Mucosa of stomach (tissue), 1 donor: ENCODE data around the gene KHDC1L.
"Not testable (repeated sequence)": the region's sequence is repeated elsewhere in the genome, so short reads cannot be mapped to it uniquely, and the experiment has no call there.

Experiments used
- H3K27me3 ChIP-seq: one replicate; pipeline ENCODE4 v1.7.0; 2013; ENCODE audit warnings: mild to moderate bottlenecking, low read length; ENCODE audit not compliant: control insufficient read depth, insufficient read depth
- H3K36me3 ChIP-seq: one replicate; pipeline ENCODE4 v1.7.0; 2013; ENCODE audit warnings: low read length; ENCODE audit not compliant: control insufficient read depth, insufficient read depth
- H3K4me1 ChIP-seq: one replicate; pipeline ENCODE4 v1.7.0; 2013; ENCODE audit warnings: mild to moderate bottlenecking, low read length; ENCODE audit not compliant: control insufficient read depth, insufficient read depth
- H3K4me3 ChIP-seq: one replicate; pipeline ENCODE4 v1.7.0; 2013; ENCODE audit warnings: low read length
- H3K9ac ChIP-seq: one replicate; pipeline ENCODE4 v1.7.0; 2013; ENCODE audit warnings: mild to moderate bottlenecking, low read length, moderate library complexity
- H3K9me3 ChIP-seq: one replicate; pipeline ENCODE4 v1.7.0; 2013; ENCODE audit warnings: mild to moderate bottlenecking, low read length, moderate library complexity; ENCODE audit not compliant: control insufficient read depth
- donor health status: Pancreatic carcinoma.

KHDC1L gene

DNA sequence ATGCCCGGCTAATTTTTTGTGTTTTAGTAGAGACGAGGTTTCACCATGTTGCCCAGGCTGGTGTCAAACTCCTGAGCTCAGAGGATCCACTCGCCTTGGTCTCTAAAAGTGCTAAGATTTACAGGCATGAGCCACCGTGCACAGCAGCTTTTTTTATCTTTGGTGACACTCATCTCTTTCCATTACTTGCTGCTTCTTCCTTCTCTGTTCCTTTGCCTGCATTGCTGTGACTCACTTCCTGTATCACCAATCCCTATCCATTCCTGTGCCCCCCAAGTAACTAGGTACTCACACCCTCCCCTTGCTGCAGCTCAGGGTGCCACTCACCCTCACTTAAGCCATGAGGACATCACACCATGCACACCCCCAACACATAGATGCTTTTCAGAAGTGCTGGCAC, 24.6 kb downstream of the KHDC1L start:
- Histone ChIP-seq H3K4me3 (no peak overlapping the region), H3K4me1 (peaks cover 4% of the 10 kb centered on the region), H3K9ac (no peak overlapping the region), H3K36me3 (no peaks in the 10 kb centered on the region), H3K27me3 (no peaks in the 10 kb centered on the region), H3K9me3 (no peaks in the 10 kb centered on the region)

DNA sequence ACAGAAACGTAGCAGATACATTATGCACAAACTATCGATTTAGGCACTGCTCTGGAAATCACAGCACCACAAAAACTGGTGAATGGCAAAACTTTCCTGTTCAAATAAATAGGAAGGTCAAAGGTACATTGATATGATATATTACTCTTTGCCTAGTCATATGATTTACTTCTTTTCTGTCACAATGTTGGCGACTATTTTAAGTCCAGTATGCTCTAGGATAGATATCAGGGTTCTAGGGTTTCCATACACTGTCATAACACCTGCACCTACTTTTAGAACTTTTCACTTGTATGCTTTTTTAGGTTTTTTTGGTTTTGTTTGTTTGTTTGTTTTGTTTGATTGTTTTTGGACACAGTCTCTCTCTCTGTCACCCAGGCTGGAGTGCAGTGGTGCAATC, 25.0 kb downstream of the KHDC1L start:
- Histone ChIP-seq H3K9me3 (no peaks in the 10 kb centered on the region), H3K4me3 (no peak overlapping the region), H3K9ac (no peak overlapping the region), H3K4me1 (peaks cover 4% of the 10 kb centered on the region), H3K36me3 (no peaks in the 10 kb centered on the region), H3K27me3 (no peaks in the 10 kb centered on the region)

- no peak overlapping the region for H3K9ac ChIP-seq
- H3K27me3 ChIP-seq = no peaks in the 10 kb centered on the region
- H3K4me1 ChIP-seq = no peaks in the 10 kb centered on the region
- H3K36me3 ChIP-seq = no peaks in the 10 kb centered on the region
- no peaks in the 10 kb centered on the region for H3K9me3 ChIP-seq
- H3K4me3 ChIP-seq = no peak overlapping the region
Observed at GRCh38 chr6:73194744-73195143, 30.6 kb downstream of the KHDC1L start.

DNA sequence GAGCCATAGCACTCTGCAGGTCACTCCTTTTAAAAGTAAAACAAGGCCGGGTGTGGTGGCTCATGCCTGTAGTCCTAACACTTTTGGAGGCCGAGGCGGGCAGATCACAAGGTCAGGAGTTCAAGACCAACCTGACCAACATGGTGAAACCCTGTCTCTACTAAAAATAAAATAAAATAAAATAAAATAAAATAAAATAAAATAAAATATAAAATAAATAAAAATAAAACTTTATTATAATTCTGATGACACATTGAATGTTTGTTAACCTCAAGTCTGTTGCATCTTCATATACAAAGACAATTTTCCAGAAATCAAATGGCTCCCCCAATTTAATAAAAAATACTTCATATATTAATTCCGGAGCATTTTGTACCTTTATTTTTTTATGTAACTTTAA, 32.0 kb downstream of the KHDC1L start:
- not testable (repeated sequence) for H3K9ac ChIP-seq, H3K36me3 ChIP-seq, H3K9me3 ChIP-seq, H3K4me1 ChIP-seq, H3K4me3 ChIP-seq, H3K27me3 ChIP-seq

- H3K9me3 ChIP-seq = no peaks in the 10 kb centered on the region
- no peaks in the 10 kb centered on the region for H3K27me3 ChIP-seq
- H3K9ac ChIP-seq = no peak overlapping the region
- no peaks in the 10 kb centered on the region for H3K4me1 ChIP-seq
- no peaks in the 10 kb centered on the region for H3K36me3 ChIP-seq
- no peak overlapping the region for H3K4me3 ChIP-seq
Observed at GRCh38 chr6:73182021-73182607, 43.2 kb downstream of the KHDC1L start.

DNA sequence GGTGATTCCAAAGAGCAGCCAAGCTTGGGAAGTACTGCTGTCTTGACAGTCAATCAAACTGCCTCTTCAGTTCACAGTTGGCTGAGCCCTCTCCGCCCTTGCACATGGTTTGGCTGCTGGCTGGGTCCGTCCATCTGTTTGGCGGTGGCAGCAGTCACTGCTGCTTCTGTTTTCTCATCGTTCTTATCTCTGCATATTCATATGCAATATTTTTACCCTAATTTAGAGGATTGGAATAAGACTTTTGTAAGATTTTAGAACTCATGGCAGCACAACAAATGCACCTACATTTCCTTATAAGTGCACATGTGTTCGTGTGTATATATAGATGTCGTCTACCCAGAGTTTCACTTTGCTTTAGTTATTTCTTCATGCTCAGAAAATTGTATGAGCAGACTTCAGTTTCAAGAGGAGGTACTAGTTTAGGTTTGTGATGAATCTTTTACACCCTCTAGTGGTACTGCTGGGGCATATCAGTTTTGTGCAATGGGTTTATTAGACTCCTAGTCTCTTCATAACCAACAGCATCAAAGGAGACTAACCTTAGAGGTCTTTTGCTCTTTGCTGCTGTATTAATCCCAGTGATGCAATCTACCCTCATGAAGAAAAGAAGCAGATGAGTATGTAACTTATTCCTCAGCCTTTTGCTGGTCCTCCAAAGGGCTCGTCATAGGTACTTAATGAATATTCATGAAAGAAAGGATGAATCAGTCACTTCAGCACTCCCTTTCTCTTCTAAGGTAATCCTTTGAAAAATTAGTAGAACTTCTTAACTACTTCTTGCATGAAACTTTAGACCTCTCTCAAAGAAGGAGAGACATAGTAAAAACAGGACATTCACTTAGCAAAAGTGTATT, 44.3 kb downstream of the KHDC1L start:
- no peak overlapping the region for H3K9ac ChIP-seq
- no peak overlapping the region for H3K4me3 ChIP-seq
- no peaks in the 10 kb centered on the region for H3K27me3 ChIP-seq
- H3K4me1 ChIP-seq = no peaks in the 10 kb centered on the region
- no peaks in the 10 kb centered on the region for H3K36me3 ChIP-seq
- H3K9me3 ChIP-seq = no peaks in the 10 kb centered on the region

DNA sequence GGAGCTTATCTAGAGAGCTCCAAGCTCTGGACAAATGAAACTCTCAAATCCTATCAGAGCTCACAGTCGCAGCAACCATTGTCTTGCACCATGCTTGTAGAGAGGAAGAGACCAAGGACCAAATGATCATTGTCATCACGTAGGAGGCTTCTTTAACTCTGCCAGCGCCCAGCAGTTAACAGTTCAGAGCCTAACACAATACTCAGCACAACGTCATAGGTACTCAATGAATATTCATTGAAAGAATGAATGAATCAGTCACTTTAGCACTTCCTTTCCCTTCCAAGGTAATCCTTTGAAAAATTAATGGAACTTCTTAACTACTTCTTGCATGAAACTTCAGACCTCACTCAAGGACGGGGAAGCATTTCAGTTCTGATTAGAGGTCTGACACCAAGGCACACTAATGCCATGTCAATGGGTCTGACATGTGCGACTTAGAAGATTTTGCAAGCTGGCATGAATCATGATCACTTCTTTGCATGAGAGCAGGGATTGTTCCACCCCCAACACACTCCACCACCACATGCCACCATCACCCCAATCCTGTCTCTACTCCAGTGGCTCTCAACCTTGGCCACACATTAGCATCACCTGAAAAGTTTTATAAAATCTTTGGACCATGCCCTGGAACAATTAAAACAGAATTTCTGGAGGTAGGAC, 45.1 kb downstream of the KHDC1L start:
- no peaks in the 10 kb centered on the region for H3K27me3 ChIP-seq
- no peaks in the 10 kb centered on the region for H3K9me3 ChIP-seq
- no peak overlapping the region for H3K9ac ChIP-seq
- H3K4me3 ChIP-seq = no peak overlapping the region
- H3K4me1 ChIP-seq = no peaks in the 10 kb centered on the region
- H3K36me3 ChIP-seq = no peaks in the 10 kb centered on the region

DNA sequence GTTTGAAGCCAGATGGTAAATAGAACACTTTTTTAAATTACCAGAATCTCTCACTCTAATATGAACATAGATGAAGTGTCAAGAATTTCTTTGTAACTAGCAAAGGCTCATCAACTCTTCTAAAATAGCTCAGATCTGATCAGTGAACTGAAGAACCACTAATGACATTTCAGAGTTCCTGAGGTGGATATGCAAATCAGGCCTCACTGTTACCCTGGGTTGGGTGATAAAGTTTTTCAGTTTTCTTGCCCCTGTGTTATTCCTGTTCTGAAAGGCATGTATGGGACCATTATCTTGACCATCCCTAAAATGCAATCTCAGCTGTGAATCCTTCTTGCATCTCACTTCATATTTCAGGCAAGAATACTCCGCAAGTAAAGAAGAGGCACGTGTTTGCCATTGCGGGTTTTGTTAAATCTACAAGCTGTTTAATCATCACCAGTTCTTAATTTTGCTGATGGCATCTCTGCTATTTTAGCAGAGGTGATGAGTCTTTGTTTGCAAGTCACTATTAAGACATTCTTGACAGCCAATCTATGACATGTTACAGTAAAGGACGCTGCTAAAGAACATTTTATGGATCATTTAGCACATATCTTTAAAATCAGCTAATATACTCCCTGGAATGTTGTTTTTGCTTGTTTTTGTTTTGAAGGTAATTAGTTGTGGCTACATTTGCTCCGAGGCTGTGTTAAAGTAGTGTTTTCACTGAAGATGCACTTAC, 47.9 kb downstream of the KHDC1L start:
- Histone ChIP-seq H3K4me3 (no peak overlapping the region), H3K27me3 (no peaks in the 10 kb centered on the region), H3K9me3 (no peaks in the 10 kb centered on the region), H3K36me3 (no peaks in the 10 kb centered on the region), H3K4me1 (no peaks in the 10 kb centered on the region), H3K9ac (no peak overlapping the region)

DNA sequence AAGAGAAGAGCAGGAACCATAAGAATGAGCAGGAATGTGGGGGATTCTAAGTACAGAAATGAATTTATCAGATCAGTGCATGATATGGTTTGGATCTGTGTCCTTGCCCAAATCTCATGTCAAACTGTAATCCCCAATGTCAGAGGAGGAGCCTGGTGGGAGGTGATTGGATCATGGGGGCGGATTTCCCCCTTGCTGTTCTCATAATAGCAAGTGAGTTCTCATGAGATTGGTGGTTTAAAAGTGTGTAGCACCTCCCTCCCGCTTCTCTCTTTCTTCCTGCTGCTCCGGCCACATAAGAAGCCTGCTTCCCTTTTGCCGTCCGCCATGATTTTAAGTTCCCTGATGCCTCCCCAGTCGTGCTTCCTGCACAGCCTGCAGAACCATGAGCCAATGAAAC, 49.2 kb downstream of the KHDC1L start:
- H3K36me3 ChIP-seq = no peaks in the 10 kb centered on the region
- H3K4me1 ChIP-seq = no peaks in the 10 kb centered on the region
- no peaks in the 10 kb centered on the region for H3K9me3 ChIP-seq
- H3K4me3 ChIP-seq = no peak overlapping the region
- no peak overlapping the region for H3K9ac ChIP-seq
- no peaks in the 10 kb centered on the region for H3K27me3 ChIP-seq

DNA sequence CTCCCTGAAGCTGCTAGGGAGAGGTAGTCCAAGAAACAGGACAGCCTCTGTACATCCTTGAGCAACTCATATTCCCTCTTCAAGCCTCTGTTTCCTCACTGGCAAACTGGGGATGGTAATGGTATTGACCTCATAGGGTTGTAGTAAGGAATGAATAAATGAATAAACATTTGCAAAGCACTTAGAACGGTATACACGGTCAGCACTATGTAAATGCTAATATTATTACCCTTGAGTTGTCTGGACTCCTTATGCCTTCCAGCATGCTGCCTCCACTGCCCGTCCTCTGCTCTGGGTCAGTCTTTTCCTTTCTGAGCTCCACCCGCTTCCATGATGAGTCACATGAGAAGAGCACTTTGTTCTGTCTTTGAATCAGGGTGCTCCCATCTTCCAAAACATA, 50.6 kb downstream of the KHDC1L start:
- Histone ChIP-seq H3K36me3 (no peaks in the 10 kb centered on the region), H3K9ac (no peak overlapping the region), H3K4me1 (no peaks in the 10 kb centered on the region), H3K9me3 (no peaks in the 10 kb centered on the region), H3K4me3 (no peak overlapping the region), H3K27me3 (no peaks in the 10 kb centered on the region)
